Smooth muscle cell (in vitro differentiated cells): ENCODE data around the gene UBXN11. TPM values are rescaled to one million over a fixed set of nuclear protein-coding genes. Genes with fewer than 3 reads are reported as not detected.
A peak's percentile ranks its signal among the peaks of the same experiment; 100 is the strongest.

Experiments
- DNase-seq: peaks from one replicate; lab custom pipeline; 2025; ENCODE audit not compliant: unreplicated experiment; lab: John Stamatoyannopoulos, UW
- H2AFZ ChIP-seq: fragments of 200-600 bp; sonication (generic); 2 replicates; pipeline ENCODE4 v1.6.0; 2016; ENCODE audit warnings: antibody characterized with exemption, low read depth, mild to moderate bottlenecking
- H3F3A ChIP-seq: fragments of 200-600 bp; sonication (generic); 2 replicates; pipeline ENCODE4 v1.6.0; 2017; ENCODE audit warnings: antibody characterized with exemption, low read depth
- H3K27ac ChIP-seq: fragments of 200-600 bp; sonication (generic); 2 replicates; pipeline ENCODE4 v1.5.1; 2016; ENCODE audit warnings: low read depth, mild to moderate bottlenecking
- H3K27me3 ChIP-seq: fragments of 200-600 bp; sonication (generic); 2 replicates; pipeline ENCODE4 v1.6.1; 2016; ENCODE audit warnings: low read depth, mild to moderate bottlenecking
- H3K36me3 ChIP-seq: fragments of 200-600 bp; sonication (generic); 2 replicates; pipeline ENCODE4 v1.5.1; 2016; ENCODE audit warnings: low read depth
- H3K4me1 ChIP-seq: fragments of 200-600 bp; sonication (generic); 2 replicates; pipeline ENCODE4 v1.5.1; 2016; ENCODE audit warnings: low read depth
- H3K4me2 ChIP-seq: fragments of 200-600 bp; sonication (generic); 2 replicates; pipeline ENCODE4 v1.6.0; 2016; ENCODE audit warnings: mild to moderate bottlenecking
- H3K4me3 ChIP-seq: fragments of 200-600 bp; sonication (generic); 2 replicates; pipeline ENCODE4 v1.5.1; 2016; ENCODE audit warnings: mild to moderate bottlenecking
- H3K79me2 ChIP-seq: fragments of 200-600 bp; sonication (generic); 2 replicates; pipeline ENCODE4 v1.6.0; 2016; ENCODE audit warnings: low read depth, mild to moderate bottlenecking
- H3K9ac ChIP-seq: fragments of 200-600 bp; sonication (generic); 2 replicates; pipeline ENCODE4 v1.6.0; 2016; ENCODE audit warnings: low read depth
- H3K9me3 ChIP-seq: fragments of 200-600 bp; sonication (generic); replicated peaks from 2 replicates; pipeline ENCODE4 v1.5.1; 2016; ENCODE audit warnings: low read depth
- H4K20me1 ChIP-seq: fragments of 200-600 bp; sonication (generic); 2 replicates; pipeline ENCODE4 v1.6.0; 2016; ENCODE audit warnings: low read depth
- WGBS: methylation state at CpG from one replicate; pipeline ENCODE4 v1.1.7; 2016; ENCODE audit warnings: low lambda C conversion rate; 5-methylcytosine and 5-hydroxymethylcytosine counted together
- polyA plus RNA-seq: library from polyadenylated mRNA; unstranded; fragments of >200 nt; fragmentation: Nextera tagmentation; extraction: Ambion mirVana; gene quantifications from 2 replicates; pipeline ENCODE4 v1.2.1, GENCODE V29; 2016
- total RNA-seq: library from RNA; depleted of rRNA; stranded (reverse); fragments of >200 nt; gene quantifications from 2 replicates; pipeline ENCODE4 v1.2.3, GENCODE V29; 2014
- TF ChIP-seq, protein P1 (sequence below): fragments of 200-600 bp; sonication (generic); IDR thresholded peaks from 2 replicates; pipeline ENCODE4 v1.5.1; 2017; ENCODE audit warnings: borderline replicate concordance, mild to moderate bottlenecking, antibody characterized with exemption; ENCODE audit not compliant: insufficient read depth, poor library complexity, severe bottlenecking

The UBXN11 gene
- total and polyA plus RNA-seq, 2 experiments from 2014 or later: 3.3 to 17.7 TPM

DNA sequence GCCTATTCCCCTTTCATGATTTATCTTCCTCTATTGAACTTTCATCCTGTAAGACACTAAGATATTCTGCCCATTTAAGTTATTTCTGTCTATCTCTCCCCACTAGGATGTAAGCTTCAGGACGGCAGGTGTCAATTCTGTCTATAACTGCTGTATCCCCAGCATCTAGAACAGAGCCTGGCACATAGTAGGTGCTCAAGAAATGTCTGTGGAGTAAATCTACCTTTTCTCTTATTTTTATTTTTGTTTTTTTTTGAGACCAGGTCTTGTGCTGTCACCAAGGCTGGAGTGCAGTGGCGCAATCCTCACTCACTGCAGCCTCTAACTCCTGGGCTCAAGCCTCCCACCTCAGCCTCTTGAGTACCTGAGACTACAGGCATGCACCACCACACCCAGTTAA lies 16.9 kb upstream of the UBXN11 start:
- no peak for DNase-seq
- 99% methylated on average over 2 of the region's 2 CpGs for WGBS
- Histone ChIP-seq H3K27me3 (no peaks in the 10 kb centered on the region), H2AFZ (no peak overlapping the region), H3K4me1 (no peaks in the 10 kb centered on the region), H3F3A (no peaks in the 10 kb centered on the region), H3K9ac (no peak overlapping the region), H3K4me3 (no peak overlapping the region), H3K79me2 (no peaks in the 10 kb centered on the region), H3K36me3 (no peaks in the 10 kb centered on the region), H3K4me2 (no peak overlapping the region), H4K20me1 (no peaks in the 10 kb centered on the region), H3K9me3 (no peaks in the 10 kb centered on the region), H3K27ac (no peak overlapping the region)
- TF ChIP-seq, protein P1, sequence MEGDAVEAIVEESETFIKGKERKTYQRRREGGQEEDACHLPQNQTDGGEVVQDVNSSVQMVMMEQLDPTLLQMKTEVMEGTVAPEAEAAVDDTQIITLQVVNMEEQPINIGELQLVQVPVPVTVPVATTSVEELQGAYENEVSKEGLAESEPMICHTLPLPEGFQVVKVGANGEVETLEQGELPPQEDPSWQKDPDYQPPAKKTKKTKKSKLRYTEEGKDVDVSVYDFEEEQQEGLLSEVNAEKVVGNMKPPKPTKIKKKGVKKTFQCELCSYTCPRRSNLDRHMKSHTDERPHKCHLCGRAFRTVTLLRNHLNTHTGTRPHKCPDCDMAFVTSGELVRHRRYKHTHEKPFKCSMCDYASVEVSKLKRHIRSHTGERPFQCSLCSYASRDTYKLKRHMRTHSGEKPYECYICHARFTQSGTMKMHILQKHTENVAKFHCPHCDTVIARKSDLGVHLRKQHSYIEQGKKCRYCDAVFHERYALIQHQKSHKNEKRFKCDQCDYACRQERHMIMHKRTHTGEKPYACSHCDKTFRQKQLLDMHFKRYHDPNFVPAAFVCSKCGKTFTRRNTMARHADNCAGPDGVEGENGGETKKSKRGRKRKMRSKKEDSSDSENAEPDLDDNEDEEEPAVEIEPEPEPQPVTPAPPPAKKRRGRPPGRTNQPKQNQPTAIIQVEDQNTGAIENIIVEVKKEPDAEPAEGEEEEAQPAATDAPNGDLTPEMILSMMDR: no peak

DNA sequence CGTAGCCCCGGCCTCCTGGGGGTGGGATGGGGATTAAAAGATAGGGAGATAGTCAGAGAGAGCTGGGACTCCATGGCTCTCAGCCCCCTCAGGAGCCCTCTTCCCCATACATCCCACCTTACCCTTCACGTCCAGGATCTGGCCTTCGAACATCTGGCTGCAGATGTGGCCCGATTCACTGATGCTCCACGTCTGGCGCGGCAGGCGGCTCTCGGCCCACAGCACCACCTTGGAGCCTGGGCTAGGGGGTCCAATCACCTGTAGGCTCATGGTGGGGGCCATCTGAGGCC lies 15.6 kb upstream of the UBXN11 start:
- H4K20me1 ChIP-seq: no peaks in the 10 kb centered on the region
- H3K9me3 ChIP-seq: no peaks in the 10 kb centered on the region
- H3K27me3 ChIP-seq: no peaks in the 10 kb centered on the region
- no peak overlapping the region for H3K9ac ChIP-seq
- 88% methylated on average over 10 of the region's 10 CpGs for WGBS
- H3K4me2 ChIP-seq: no peak overlapping the region
- no peak overlapping the region for H3K27ac ChIP-seq
- H3K36me3 ChIP-seq: no peaks in the 10 kb centered on the region
- TF ChIP-seq, protein P1: no peak
- no peaks in the 10 kb centered on the region for H3K79me2 ChIP-seq
- peaks cover 6% of the 10 kb centered on the region for H3K4me1 ChIP-seq
- no peak for DNase-seq
- no peaks in the 10 kb centered on the region for H3F3A ChIP-seq
- no peak overlapping the region for H2AFZ ChIP-seq
- H3K4me3 ChIP-seq: no peak overlapping the region

DNA sequence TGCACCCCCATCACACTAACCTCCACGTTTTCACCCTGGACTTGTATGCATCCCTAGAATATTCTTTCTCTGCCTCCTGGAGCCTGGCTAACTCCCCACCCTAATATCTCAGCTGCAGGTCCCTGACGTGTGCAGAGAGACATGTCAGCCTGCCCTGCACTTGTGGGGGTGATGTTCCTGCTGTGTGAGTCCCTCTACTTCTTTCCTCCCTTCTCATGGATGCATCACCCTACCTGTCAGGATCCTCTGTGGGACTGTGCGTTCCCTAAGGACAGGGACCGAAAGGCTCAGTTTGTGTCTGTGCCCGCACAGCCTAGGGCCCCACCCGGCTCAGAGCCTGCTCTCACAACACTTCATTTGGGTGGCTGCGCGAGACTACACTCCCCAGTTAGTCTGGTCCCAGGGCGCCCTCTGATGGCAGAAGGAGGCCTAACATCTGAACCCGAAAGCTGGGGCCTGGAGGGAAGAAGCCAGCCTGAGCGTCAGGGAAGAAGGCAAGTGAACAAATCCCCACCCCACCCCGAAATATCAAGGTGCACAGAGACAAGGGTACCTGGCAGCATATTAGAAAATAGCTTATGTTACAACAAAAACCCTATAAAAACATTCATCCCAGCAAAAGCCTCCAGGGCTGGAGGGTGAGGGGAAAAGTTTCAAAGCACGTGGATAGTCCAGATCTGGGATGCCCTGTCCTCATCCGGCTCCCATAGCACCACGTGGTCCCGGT lies 15.0 kb upstream of the UBXN11 start:
- 37% methylated on average over 16 of the region's 16 CpGs for WGBS
- Histone ChIP-seq H3K27ac (no peak overlapping the region), H3K4me3 (no peak overlapping the region)

More for the DNA sequence above, 15.0 kb upstream of the UBXN11 start:
- Histone ChIP-seq H3K4me2 (no peak overlapping the region), H3K79me2 (no peaks in the 10 kb centered on the region), H3K27me3 (no peaks in the 10 kb centered on the region), H2AFZ (no peak overlapping the region), H3K36me3 (no peaks in the 10 kb centered on the region), H3K9me3 (no peaks in the 10 kb centered on the region), H3F3A (no peaks in the 10 kb centered on the region), H3K4me1 (peaks cover 6% of the 10 kb centered on the region), H3K9ac (no peak overlapping the region), H4K20me1 (no peaks in the 10 kb centered on the region)
- DNase-seq: peak; percentile 83
- TF ChIP-seq, protein P1: peak; percentile 84
